Endodermal cell (in vitro differentiated cells): ENCODE measurements around the gene EIF3M. TPM values are rescaled to one million over a fixed set of nuclear protein-coding genes. Genes with fewer than 3 reads are reported as not detected.
A peak's percentile ranks its signal among the peaks of the same experiment; 100 is the strongest.

Experiments
- DNase-seq: peaks from one replicate; pipeline ENCODE4 v3.0.0-alpha.2; 2017
- H3K27ac ChIP-seq: 2 replicates; pipeline ENCODE4 v1.5.1; 2013; ENCODE audit warnings: mild to moderate bottlenecking, low read depth, low read length, moderate library complexity
- H3K27me3 ChIP-seq: 2 replicates; pipeline ENCODE4 v1.6.1; 2013; ENCODE audit warnings: mild to moderate bottlenecking, low read length, moderate library complexity; ENCODE audit not compliant: insufficient read depth, control insufficient read depth, poor library complexity, severe bottlenecking
- H3K36me3 ChIP-seq: 2 replicates; pipeline ENCODE4 v1.7.0; 2013; ENCODE audit warnings: mild to moderate bottlenecking, low read length, moderate library complexity; ENCODE audit not compliant: control insufficient read depth, insufficient read depth
- H3K4me1 ChIP-seq: one replicate; pipeline ENCODE4 v1.7.0; 2013; ENCODE audit warnings: low read length; ENCODE audit not compliant: control insufficient read depth, insufficient read depth
- H3K4me3 ChIP-seq: 2 replicates; pipeline ENCODE4 v1.5.1; 2013; ENCODE audit warnings: mild to moderate bottlenecking, low read length, moderate library complexity
- H3K9ac ChIP-seq: 2 replicates; pipeline ENCODE4 v1.6.1; 2013; ENCODE audit warnings: mild to moderate bottlenecking, low read length, moderate library complexity; ENCODE audit not compliant: poor library complexity, severe bottlenecking; ENCODE audit errors: extremely low read depth
- H3K9me3 ChIP-seq: 2 replicates; pipeline ENCODE4 v1.6.1; 2013; ENCODE audit warnings: mild to moderate bottlenecking, low read length, moderate library complexity; ENCODE audit not compliant: control insufficient read depth
- H3K27ac Mint-ChIP-seq: 2 replicates; pipeline ENCODE4 v1.8.0; 2020; ENCODE audit warnings: mixed read lengths
- H3K27me3 Mint-ChIP-seq: 2 replicates; pipeline ENCODE4 v1.8.0; 2021; ENCODE audit warnings: mild to moderate bottlenecking, mixed read lengths; ENCODE audit not compliant: insufficient read depth
- H3K36me3 Mint-ChIP-seq: 2 replicates; pipeline ENCODE4 v1.8.0; 2020; ENCODE audit warnings: low read depth, mixed read lengths
- H3K4me1 Mint-ChIP-seq: 2 replicates; pipeline ENCODE4 v1.8.0; 2020; ENCODE audit warnings: mixed read lengths
- H3K4me3 Mint-ChIP-seq: 2 replicates; pipeline ENCODE4 v1.8.0; 2020; ENCODE audit warnings: mild to moderate bottlenecking, moderate library complexity, mixed read lengths
- H3K9me3 Mint-ChIP-seq: 2 replicates; pipeline ENCODE4 v1.8.0; 2020; ENCODE audit warnings: mild to moderate bottlenecking, mixed read lengths
- CTCF ChIP-seq: fragments of 200-600 bp; sonication (generic); conservative IDR thresholded peaks from 2 replicates; pipeline ENCODE4 v1.5.0; 2021; ENCODE audit warnings: antibody characterized with exemption, mild to moderate bottlenecking
- WGBS, 2 experiments: methylation state at CpG; one replicate each; pipeline versions ENCODE4 v1.1.5 to v1.1.7; 2013; ENCODE audit warnings: missing lambda C conversion rate in 2 of 2, mixed read lengths in 1 of 2; ENCODE audit not compliant: insufficient coverage in 1 of 2, insufficient read length in 1 of 2; 5-methylcytosine and 5-hydroxymethylcytosine counted together
- total RNA-seq, 2 donors: library from RNA; stranded (reverse); fragmentation: NEBNext Ultra II Directional in 1 of 2; extraction: Animal tissue kit (Norgen Biotek cat#: 25700) in 1 of 2; gene quantifications; 2 replicates in 1 of 2; 3 replicates in 1 of 2; pipeline ENCODE4 v1.2.1, GENCODE V29; 2021

EIF3M gene
- total RNA-seq, 2 donors from 2014 or later: 237 to 269 TPM

- peaks cover 3% of the 10 kb centered on the region for H3K36me3 Mint-ChIP-seq
- H3K4me3 ChIP-seq: no peak overlapping the region
These were observed 2.1 kb upstream of the EIF3M start for GRCh38 chr11:32581556-32581955.

GRCh38 chr11:32584921-32585320 lies 1.3 kb downstream of the EIF3M start:
- no peak for TF ChIP-seq CTCF
- Mint-ChIP-seq H3K9me3 (peaks cover 6% of the 10 kb centered on the region), H3K36me3 (peaks cover 22% of the 10 kb centered on the region), H3K4me1 (peaks cover 23% of the 10 kb centered on the region), H3K27me3 (peaks cover 2% of the 10 kb centered on the region), H3K4me3 (peak overlapping the region; percentile 96), H3K27ac (peak overlapping the region; percentile 96)
- Histone ChIP-seq H3K36me3 (peaks cover 29% of the 10 kb centered on the region), H3K9ac (peak overlapping the region; percentile 86), H3K4me3 (peak overlapping the region; percentile 90), H3K27me3 (no peaks in the 10 kb centered on the region), H3K9me3 (no peaks in the 10 kb centered on the region), H3K4me1 (peaks cover 3% of the 10 kb centered on the region), H3K27ac (no peak overlapping the region)
- no peak for DNase-seq
- 4 to 6% methylated on average over 5 to 7 of the region's 7 CpGs for WGBS, 2 experiments

More at GRCh38 chr11:32581556-32581955, 2.1 kb upstream of the EIF3M start:
- H3K36me3 ChIP-seq: no peaks in the 10 kb centered on the region
- H3K9ac ChIP-seq: no peak overlapping the region
- no peaks in the 10 kb centered on the region for H3K27me3 ChIP-seq
- H3K9me3 ChIP-seq: no peaks in the 10 kb centered on the region
- Mint-ChIP-seq H3K4me1 (peaks cover 20% of the 10 kb centered on the region), H3K27me3 (peaks cover 2% of the 10 kb centered on the region), H3K4me3 (no peak overlapping the region), H3K9me3 (peaks cover 6% of the 10 kb centered on the region), H3K27ac (no peak overlapping the region)
- 94 to 100% methylated on average over 3 of the region's 3 CpGs for WGBS, 2 experiments
- TF ChIP-seq CTCF: no peak
- no peak overlapping the region for H3K27ac ChIP-seq
- no peak for DNase-seq
- peaks cover 3% of the 10 kb centered on the region for H3K4me1 ChIP-seq

GRCh38 chr11:32586576-32587190 lies 3.1 kb downstream of the EIF3M start:
- Mint-ChIP-seq H3K27me3 (peaks cover 2% of the 10 kb centered on the region), H3K27ac (peak overlapping the region; percentile 23), H3K4me1 (peaks cover 17% of the 10 kb centered on the region), H3K4me3 (no peak overlapping the region), H3K9me3 (peaks cover 6% of the 10 kb centered on the region), H3K36me3 (peaks cover 37% of the 10 kb centered on the region)
- H3K27ac ChIP-seq: no peak overlapping the region
- H3K36me3 ChIP-seq: peaks cover 41% of the 10 kb centered on the region
- peak overlapping the region; percentile 90 for H3K4me3 ChIP-seq
- WGBS, 2 experiments: 67% methylated on average over 3 to 4 of the region's 4 CpGs
- no peaks in the 10 kb centered on the region for H3K9me3 ChIP-seq
- peaks cover 3% of the 10 kb centered on the region for H3K4me1 ChIP-seq
- no peaks in the 10 kb centered on the region for H3K27me3 ChIP-seq
- no peak for DNase-seq
- H3K9ac ChIP-seq: no peak overlapping the region
- peak; percentile 54 for TF ChIP-seq CTCF
